Stimulated activated CD8-positive, alpha-beta memory T cell treated with anti-CD3 and anti-CD28 coated beads, Interleukin-7, amount 100 ng/mL, for 1 hour (primary cell): ENCODE results near the gene INHA.

Source experiments
- DNase-seq, 2 donors: peaks; one replicate each; pipeline ENCODE4 v3.0.0-alpha.2; 2020; ENCODE audit warnings: low read depth in 2 of 2

Gene INHA

GRCh38 chr2:219559156-219559915, 12.8 kb upstream of the INHA start:
- no peak for DNase-seq

DNA sequence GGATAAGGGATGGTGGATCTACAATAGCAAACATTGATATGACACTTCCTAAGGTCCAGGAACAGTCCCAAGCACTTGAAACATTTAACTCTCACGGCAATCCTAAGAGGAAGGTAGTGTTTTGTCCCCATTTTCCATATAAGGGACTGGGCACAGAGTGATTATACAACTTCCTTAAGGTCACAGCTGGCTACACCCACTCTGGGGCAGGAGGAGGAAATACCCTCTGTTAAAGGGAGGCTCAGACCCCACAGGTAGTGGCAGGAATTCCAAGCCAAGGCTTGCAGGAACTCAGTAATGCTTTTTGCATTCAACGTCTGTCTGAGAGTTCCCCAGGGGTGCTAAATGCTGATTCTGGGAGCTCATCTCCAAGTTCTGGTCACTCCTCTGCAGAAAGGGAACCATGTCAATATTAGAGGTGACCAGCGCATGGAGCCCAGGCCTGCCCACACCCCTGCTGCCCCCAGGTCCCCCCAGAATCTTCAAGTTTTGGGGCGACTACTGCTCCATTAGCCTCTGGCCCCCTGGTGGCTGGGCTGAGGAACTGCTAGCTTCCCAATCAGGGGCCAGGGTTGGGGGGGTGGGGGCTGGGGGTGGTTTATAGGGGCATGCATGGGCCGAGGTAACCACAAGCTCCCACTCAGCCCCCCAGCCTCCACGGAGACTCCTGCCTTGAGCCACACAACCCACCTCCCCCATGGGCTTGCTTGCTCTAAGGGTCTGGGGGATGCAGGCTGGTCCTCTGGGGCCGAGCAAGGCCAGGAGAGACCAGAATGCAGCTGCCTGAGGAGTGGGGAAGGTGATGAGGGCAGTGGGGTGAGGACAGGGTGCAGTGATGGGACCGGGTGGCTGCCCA, 11.8 kb upstream of the INHA start:
- DNase-seq = no peak

DNA sequence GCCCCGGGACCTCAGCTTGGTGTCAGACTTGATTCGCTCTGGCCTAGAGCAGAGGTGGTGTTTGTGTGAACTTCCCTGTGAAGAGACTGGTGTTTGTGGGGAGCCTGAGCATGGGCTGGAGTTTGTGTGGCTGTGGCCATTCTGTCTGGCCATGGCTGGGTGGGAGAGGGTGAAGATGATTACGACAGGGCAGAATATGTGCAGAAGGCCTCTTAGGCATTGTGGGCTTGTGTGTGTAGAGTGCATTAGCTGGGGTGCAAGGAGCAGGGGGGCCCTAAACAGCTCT, 11.3 kb upstream of the INHA start:
- no peak for DNase-seq

- no peak for DNase-seq
Measured at GRCh38 chr2:219561179-219562048, 10.7 kb upstream of the INHA start.

GRCh38 chr2:219562049-219563020, 9.8 kb upstream of the INHA start:
- DNase-seq = no peak

GRCh38 chr2:219563271-219563928, 8.7 kb upstream of the INHA start:
- no peak for DNase-seq

DNA sequence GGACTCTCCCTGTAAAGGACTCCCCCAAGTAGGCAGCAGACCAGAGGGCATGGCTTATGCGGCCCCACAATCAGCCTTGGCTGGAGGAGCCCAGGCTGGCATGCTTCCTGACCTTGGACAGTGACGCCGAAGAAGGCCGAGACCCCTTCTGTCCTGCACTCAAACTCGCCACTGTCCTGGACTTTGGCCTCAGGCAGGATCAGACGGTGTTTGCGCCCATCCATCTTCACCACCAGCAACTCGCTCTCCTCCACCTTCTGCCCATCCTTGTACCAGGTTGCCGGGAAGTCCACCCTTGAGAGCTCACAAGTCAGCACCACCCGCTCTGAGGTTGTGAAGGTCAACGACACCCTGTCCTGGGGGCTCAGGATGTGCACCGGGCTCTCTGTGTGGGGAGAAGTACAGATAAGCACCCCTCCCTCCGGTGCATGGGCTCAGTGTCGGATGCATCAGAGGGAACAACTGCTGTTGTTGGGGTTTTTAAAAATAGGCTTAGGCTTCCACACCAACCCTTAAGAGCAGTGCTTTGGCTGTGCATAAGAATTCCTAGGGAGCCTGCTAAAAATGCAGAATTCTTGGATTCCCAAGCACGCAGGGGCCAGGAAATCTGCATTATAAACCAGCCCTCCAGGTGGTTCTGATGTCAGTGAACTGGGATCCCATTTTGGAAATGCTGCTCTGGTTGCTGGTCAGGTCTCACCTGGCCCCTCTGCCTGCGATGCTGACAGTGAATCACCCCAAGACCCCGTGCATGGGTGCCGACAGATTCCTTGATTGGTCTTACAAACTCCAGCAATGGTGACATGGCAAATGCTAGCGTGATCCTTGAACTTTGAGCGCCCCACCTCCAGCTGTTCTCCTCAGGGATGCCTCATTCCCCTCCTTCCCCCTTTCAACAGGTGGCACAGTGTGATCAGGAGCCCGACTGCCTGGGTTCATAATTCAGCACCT, 6.7 kb upstream of the INHA start:
- no peak for DNase-seq

DNA sequence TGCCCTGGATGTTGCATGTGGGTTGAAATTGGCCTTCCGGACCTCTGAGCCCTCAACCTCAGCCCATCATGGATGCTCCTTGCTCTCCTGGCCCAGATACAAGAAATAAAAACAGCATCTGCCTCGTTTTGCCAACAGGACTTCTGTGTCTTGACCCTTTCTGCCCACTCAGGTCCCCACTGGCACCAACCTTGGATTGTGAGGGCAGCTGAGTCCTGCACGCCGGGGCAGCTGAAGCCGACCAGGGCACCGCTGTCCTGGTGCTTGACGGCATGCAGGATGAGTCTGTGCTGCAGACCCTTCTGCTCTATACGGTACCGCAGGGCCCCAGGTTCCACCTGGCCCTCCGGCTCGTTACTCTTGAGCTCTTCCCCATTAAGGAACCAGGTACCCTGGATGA, 5.5 kb upstream of the INHA start:
- DNase-seq = no peak

GRCh38 chr2:219567131-219567530, 5.0 kb upstream of the INHA start:
- no peak for DNase-seq

DNA sequence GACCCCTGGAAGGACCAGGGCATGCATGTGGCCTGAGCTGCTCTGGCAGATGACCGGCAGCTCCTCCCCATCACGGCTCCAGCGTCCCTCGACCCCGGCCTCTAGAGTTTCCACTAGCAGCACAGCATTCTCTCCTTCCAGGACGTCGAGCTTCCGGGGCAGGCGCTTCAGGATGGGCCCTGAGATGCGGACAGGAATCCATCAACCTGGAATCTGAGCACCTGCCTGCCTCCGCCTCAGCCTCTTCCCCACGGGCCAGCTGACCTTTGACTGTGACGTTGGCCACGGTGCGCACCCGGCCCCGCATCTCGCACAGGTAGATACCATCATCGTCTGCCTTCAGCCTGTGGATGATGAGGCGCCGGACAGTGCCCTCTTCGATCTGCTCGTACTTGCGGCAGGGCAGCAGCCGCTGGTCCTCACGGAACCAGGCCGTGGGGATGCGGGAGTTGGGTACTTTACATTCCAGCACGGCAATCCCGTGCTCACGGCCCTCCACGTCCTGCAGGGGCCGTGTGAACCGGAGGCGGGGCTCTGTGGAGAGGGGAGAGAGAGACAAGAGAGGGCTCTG, 4.2 kb upstream of the INHA start:
- no peak for DNase-seq

DNA sequence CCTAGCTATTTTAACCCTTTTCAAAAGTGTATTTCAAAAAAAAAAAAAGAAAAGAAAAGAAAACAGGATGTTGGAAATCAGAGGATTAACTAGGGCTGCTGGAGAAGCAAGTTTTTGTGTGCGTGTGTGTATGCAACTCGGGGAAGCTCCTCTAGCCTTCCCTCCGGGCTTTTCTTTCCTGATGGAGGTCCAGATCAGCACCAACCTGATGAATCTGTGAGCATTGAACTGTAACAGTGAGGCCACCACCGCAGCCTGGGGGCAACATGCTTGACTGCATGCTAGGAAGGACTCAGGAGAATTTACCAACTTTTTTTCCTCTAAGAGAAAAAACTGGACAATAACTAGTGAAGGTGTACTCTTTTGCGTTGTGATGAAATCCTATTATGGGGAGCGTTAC, 3.1 kb upstream of the INHA start:
- no peak for DNase-seq

DNA sequence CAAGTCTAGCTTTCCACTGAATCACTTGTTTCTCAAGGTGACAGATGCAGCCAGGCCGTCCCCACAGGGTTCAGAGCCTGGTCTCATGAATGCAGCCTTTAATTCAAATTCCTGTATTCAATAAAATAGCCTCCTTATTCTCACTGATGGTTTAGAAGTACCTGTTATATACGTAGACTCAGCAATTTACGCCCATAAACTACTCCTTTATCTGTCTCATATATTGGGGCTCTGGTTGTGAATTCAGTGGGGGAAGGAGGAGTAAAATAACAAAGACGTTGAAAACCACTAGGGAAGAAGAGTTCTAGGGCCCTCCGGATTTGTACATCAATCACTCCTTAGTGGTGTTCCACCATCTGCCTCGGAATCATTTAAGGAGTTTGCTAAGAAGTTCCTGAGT, 2.5 kb upstream of the INHA start:
- DNase-seq = no peak

DNA sequence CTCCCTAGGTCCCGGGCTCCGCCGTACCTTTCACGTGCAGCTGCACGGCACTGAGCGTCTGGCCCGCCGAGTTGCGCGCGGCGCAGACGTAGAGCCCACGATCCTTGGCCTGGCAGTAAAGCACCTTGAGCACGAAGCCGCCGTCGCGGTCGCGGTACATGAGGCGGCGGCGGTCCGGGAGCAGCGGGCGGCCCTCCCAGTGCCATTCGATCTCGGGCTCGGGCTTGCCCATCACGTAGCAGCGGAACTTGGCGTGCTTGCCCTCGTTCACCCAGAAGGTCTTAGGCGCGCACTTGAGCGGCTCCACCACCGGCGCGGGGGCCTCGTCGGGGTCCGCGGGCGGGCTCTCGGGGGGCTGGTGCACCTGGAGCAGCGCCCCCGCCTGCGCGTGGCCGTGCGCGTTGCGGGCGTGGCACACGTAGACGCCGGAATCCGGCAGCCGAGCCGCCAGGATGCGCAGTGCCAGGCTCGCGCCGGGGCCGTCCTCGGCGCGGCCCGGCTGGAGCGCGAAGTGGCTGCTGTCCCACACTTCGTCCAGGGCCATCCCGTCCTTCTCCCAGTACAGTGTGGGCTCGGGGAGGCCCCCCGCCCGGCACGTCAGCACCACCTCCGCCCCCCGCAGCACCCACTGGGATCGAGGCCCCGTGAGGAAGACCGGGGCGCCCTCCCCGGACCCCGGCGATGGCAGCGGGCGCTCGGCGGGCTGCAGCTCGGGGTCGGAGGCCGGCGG, 1.8 kb upstream of the INHA start:
- no peak for DNase-seq

GRCh38 chr2:219570924-219571310, 1.2 kb upstream of the INHA start:
- DNase-seq = no peak

DNA sequence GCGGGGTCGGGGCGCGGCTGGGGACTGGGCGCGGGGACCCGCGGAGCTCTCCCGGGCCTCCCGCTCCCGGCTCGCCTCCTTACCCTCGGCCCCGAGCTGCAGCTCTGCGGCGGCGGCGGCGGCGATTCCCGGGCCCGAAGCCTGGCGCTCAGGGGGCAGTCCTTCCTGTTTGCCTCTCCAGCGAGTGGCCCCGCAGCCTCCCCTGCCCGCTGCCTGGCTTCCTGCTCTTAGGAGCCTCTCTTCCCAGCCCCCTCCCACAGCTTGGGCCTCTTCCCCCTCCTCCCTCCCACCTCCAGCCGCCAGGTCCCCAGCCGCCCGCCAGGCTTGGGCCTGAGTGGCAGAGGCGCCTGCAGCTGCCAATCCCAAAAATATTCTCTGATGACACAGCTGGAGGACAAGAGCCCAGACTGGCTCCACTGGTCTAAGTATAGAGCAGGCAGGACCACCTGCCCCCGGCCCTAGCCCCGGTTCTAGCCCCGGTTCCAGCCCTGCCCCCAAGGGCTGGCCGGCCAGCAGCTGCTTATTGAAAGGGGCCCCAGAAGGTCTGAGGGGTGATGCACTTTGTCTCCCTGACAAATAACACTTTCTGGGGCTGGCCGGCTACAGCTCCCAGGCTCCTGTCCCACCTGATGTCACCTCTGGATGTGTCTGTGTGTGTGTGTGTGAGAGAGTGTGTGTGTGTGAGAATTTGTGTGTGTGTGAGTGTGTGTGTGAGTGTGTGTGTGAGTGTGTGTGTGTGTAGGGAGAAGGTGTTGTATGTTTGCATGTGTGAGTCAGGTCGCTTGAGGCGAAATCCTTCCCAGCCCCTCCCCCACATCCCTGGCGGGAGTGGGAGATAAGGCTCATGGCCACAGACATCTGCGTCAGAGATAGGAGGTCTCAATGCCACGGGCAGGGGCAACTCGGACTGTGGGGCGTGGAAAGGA, 536 bp upstream of the INHA start, which contains the start of gene OBSL1:
TSS of gene OBSL1 (minus strand) at position 229 of the 926 bp plus-strand sequence. CDS start 307 bp downstream, outside the sequence.
- no peak for DNase-seq

DNA sequence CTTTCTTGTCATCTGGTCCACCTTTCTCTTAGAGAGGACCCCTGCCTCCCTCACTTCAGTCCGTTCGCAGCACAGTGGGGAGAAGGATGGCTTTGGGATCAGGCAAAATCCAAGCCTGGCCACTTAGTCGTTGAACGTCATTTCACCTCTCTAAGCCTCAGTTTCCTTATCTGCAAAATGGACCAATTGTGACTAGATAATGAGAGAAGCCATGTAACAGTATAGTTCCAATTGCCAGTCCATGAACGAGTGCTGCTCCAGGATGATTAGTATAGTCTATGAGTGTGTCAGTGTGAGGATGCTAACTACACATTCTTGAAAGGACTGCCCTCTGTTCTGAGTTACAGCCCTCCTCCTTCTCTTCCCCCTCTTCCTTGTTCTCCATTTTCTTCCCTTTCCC, 1.1 kb downstream of the INHA start:
- no peak for DNase-seq
